K562 treated with DMSO at 1 percent for 12 hours (cell line): ENCODE measurements around the gene SOX8. TPM values are rescaled to one million over a fixed set of nuclear protein-coding genes. Genes with fewer than 3 reads are reported as not detected.

Source experiments
- total RNA-seq: library from RNA; unstranded; fragments of 300-600 nt; gene quantifications from 2 replicates; pipeline ENCODE4 v1.2.3, GENCODE V29; 2022; ENCODE audit not compliant: insufficient read depth

The SOX8 gene
- total RNA-seq: not detected in 2 replicates

GRCh38 chr16:981695-982144, at the start of gene SOX8:
Gene SOX8, plus strand, starts transcription at chr16:981770. Its CDS starts 153 bp downstream, at chr16:981923.

DNA sequence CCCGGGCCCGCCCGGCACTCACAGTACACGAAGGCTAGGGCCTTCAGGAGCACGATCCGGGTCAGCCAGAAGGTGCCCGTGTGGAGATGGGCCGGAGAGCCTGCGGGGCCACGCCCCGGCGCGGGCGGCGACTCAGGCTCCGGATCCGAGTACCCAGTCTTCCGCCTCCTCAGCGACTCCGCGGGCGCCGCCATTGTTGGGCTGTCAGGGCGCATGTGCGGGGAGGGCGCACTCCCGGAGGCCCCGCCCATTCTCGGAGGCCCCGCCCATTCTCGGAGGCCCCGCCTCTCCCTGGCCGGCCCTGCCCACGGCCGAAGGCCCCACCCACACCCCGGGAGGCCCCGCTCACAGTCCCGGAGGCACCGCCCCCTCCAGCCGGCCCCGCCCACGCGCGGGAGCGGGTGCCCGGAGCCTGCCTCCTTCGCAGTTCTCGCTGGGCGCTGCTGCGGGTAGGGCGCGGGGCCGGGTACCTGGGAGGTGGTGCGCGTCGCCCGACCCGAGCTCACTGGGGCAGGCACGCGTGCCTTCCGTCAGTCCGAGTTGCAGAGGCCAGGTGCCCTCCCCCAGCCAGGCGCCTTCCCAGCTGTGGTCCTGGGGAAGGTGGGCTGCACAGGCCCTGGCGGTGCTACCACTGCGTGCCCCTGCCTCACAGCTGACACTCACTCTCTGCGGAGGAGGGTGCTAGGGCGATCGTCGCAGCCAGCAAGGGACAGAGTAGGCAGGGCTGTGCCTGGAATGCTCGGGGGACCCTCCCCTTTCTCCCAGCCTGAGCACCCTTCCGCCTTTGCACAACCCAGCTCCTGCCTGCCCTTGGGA, 10.6 kb upstream of the SOX8 start, which contains the start of gene LMF1:
TSS of gene LMF1 (minus strand) at position 219 of the 816 bp plus-strand sequence. CDS start at position 215, 4 bp downstream.

Other genes with a start within 250 kb of the SOX8 start
- gene CIAO3, start 240.8 kb upstream of the SOX8 start, total RNA-seq: 33.1 and 44.1 TPM in 2 replicates
- not detected in 2 replicates for gene MSLN, start 221.0 kb upstream of the SOX8 start, total RNA-seq
- 40.4 and 44.0 TPM in 2 replicates for gene RPUSD1, start 193.4 kb upstream of the SOX8 start, total RNA-seq
- gene CHTF18, start 193.2 kb upstream of the SOX8 start, total RNA-seq: 28.6 and 57.6 TPM in 2 replicates
- not detected in 2 replicates for gene GNG13, start 181.0 kb upstream of the SOX8 start, total RNA-seq
- 2.3 and 2.9 TPM in 2 replicates for gene LMF1, start 10.8 kb upstream of the SOX8 start, total RNA-seq
- not detected in 2 replicates for gene SSTR5, start 91.0 kb downstream of the SOX8 start, total RNA-seq
- not detected in 2 replicates for gene C1QTNF8, start 114.5 kb downstream of the SOX8 start, total RNA-seq
- 0.42 TPM in 1 of 2 replicates, not detected in the other for gene CACNA1H, start 171.3 kb downstream of the SOX8 start, total RNA-seq
- not detected in 2 replicates for gene TPSG1, start 243.5 kb downstream of the SOX8 start, total RNA-seq
- not detected in 2 replicates for gene TPSB2, start 248.4 kb downstream of the SOX8 start, total RNA-seq